Upper lobe of left lung (tissue), 4 donors: ENCODE results near the gene SFXN5.

ENCODE experiments used
- POLR2A ChIP-seq, 4 donors: fragments of 450-650 bp; IDR thresholded peaks; one replicate each; pipeline ENCODE4 v1.5.1; 2016 to 2017; ENCODE audit warnings: antibody characterized with exemption in 4 of 4, mild to moderate bottlenecking in 2 of 4
- POLR2AphosphoS5 ChIP-seq, 2 donors: sonication (generic); formaldehyde crosslinking; IDR thresholded peaks; one replicate each; pipeline ENCODE4 v1.5.1; 2017; ENCODE audit warnings: antibody characterized with exemption in 2 of 2

DNA sequence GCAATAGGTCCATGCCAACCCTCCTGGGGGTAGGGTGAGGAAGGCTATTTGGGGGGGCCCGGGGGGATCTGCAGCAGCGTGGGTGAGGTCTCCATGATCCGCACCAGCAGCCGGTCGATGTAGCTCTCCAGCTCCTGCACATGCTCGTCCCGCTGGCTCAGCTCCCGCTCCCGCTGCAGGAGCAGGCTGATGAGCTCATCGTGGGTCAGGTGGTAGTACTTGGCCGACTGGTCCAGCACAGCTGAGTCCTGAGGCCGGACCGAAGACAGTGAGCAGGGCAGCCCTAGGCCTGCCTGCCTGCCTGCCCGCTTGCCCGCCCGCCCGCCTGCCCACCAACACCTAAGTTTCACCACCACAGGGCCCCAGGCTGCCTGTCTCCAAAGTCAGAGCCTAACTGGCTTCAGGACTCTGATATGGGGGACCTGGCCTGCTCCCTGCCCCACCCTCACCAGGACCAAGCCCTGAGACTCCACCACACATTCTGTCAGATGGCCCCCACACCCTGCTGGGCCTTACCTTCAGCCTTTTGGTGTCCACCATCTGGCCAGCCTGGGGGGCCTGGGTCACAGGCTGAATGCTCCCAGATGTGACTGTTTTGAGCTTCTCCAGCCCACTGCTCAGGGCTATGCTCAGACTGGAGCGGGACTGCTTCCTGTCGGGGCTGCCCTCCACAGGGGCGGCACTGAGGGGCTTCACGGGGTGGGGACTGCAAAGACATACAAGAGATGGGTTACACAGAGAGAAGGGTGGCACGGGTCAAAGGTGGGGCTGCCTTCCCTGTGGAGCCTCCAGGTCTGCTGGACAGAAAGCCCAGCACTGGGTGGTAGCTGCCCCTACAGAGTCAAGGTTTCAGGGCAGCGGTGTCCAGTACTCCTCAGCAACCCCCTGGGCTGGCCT lies 4.2 kb upstream of the SFXN5 start:
- TF ChIP-seq POLR2A (IDR thresholded peaks at IDR 0.05) (no peak), POLR2AphosphoS5 (IDR thresholded peaks at IDR 0.05) (no peak)
